GM20000 (cell line): ENCODE results near the gene TRPC4.
"Not testable (repeated sequence)": the region's sequence is repeated elsewhere in the genome, so short reads cannot be mapped to it uniquely, and the experiment has no call there.

Experiments used
- DNase-seq: peaks from one replicate; pipeline ENCODE4 v3.0.0; 2012; ENCODE audit warnings: low spot score
- TF ChIP-seq, protein P1 (sequence below): IDR thresholded peaks from 2 replicates; pipeline ENCODE4 v1.5.1; 2012; ENCODE audit warnings: mild to moderate bottlenecking, control low read depth; ENCODE audit errors: extremely low read depth, missing control alignments

Gene TRPC4

GRCh38 chr13:37835392-37835791 is 34.2 kb downstream of the TRPC4 start:
- TF ChIP-seq, protein P1, sequence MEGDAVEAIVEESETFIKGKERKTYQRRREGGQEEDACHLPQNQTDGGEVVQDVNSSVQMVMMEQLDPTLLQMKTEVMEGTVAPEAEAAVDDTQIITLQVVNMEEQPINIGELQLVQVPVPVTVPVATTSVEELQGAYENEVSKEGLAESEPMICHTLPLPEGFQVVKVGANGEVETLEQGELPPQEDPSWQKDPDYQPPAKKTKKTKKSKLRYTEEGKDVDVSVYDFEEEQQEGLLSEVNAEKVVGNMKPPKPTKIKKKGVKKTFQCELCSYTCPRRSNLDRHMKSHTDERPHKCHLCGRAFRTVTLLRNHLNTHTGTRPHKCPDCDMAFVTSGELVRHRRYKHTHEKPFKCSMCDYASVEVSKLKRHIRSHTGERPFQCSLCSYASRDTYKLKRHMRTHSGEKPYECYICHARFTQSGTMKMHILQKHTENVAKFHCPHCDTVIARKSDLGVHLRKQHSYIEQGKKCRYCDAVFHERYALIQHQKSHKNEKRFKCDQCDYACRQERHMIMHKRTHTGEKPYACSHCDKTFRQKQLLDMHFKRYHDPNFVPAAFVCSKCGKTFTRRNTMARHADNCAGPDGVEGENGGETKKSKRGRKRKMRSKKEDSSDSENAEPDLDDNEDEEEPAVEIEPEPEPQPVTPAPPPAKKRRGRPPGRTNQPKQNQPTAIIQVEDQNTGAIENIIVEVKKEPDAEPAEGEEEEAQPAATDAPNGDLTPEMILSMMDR = no peak
- no peak for DNase-seq

DNA sequence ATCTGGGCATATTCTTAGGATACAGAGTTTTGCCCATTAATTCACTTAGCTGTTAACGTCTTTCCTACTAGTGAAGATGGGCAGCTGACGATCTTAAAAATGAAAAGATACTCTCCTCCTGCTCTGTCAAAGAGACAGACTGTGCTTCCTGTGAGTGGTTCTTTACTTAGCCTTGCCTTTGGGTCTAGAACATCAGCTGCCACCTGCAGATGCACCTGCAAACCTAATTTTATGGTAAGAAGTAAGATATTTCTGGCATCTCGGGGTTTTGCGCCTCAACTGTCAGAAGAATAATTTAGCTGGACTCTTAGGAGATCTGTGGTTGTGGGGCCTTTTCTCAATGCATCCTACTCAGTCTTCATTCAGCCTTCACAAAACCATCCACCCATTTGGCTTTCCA is 36.2 kb downstream of the TRPC4 start:
- TF ChIP-seq, protein P1 = no peak
- no peak for DNase-seq

DNA sequence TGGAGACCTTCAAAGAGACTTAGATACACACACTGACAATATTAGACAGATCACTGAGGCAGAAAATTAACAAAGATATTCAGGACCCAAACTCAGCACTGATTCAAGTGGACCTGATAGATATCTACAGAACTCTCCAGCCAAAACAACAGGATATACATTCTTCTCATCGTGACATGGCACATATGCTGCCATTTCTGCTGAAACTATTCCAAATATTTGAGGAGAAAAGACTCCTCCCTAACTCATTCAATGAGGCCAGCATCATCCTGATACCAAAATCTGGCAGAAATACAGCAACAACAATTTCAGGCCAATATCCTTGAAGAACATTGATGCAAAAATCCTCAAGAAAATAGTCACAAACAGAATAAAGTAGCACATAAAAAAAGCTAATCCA is 53.3 kb downstream of the TRPC4 start:
- DNase-seq = no peak
- TF ChIP-seq, protein P1 = no peak

DNA sequence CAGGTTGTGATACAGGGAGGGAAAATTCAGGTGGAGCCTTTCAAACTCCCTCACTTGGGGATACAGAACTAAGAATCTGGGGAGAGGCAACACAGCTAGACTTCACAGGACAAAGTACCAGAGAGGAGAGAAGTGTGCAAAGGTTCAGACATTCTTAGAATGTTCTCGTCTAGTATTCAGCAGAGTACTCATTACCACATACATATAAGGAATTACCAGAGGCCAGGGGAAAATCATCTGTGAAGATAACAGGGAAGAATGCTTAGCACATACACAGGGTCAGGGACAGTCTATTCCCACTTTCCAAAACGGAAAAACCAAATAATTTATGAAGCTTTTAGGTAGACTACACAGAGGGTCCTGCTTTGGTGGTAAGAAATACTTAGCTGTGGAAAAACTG is 58.1 kb downstream of the TRPC4 start:
- TF ChIP-seq, protein P1 = no peak
- no peak for DNase-seq

DNA sequence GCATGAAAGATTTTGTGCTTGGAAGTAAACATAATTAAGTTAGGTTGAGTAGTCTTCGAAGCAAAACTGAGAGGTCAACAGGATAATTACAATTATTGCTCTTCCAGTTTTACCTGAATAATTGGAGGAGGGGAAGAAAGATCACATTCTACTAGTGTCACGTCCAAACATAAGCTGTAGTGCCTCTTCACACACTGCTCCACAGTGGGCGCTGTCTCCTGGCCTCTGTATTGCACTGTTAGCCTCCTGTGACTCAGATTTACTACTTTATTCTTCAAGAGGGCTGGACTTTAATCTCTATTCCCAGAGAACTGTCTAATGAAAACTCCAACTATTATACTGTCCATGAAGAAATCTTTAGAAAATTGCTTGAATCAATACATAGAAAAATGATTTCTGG is 62.9 kb downstream of the TRPC4 start:
- TF ChIP-seq, protein P1 = no peak
- no peak for DNase-seq

DNA sequence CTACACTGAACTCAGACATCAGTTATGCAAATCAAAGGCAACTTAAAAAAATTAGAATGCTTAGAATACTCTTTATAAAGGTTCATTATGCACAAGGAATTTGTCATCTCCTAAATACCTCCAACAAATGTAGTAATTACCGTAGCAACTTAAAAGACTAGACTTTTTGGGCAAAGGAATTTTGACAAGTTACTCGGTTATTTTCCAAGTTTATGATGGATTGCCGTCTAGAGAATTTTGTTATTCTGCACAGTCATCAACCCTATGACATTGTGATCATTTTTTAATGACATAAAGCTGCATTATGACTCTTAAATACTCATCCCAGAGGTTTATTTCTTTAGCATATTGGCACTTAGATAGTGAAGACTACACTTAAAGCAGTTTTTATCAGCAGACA is 71.9 kb downstream of the TRPC4 start:
- TF ChIP-seq, protein P1 = no peak
- DNase-seq = no peak

DNA sequence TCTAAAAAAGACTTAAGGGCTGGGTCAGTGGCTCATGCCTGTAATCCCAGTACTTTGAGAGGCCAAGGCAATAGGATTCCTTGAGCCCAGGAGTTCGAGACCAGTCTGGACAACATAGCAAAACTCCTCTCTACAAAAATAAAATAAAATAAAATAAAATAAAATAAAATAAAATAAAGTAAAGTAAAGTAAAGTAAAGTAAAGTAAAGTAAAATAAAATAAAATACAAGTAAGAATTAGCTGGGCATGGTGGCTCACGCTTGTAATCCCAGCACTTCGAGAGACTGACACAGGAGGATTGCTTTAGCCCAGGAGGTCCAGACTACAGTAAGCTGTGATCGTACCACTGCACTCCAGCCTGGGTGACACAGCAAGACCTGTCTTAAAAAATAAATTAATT is 72.8 kb downstream of the TRPC4 start:
- DNase-seq = not testable (repeated sequence)

DNA sequence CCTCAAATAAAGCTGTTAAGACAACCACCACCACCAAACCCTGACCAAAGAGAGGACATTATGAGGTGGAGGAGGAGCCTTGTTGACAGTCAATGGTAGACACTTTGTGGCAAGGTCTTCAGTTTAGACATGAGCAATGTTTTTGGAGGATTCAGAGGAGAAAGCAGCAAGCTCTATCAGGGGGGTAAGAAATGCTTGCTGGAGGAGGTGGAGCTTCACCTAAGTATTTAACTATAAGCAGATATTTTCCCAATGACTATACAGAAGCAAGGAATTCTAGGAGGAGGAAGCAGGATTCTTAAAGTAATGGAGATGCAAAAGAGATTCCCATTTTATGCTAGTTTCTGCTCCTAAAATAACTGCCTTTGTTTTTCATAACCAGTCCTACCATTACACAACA is 74.2 kb downstream of the TRPC4 start:
- no peak for DNase-seq
- TF ChIP-seq, protein P1 = no peak
